ENCODE results near the gene CACNA1C.

DNA sequence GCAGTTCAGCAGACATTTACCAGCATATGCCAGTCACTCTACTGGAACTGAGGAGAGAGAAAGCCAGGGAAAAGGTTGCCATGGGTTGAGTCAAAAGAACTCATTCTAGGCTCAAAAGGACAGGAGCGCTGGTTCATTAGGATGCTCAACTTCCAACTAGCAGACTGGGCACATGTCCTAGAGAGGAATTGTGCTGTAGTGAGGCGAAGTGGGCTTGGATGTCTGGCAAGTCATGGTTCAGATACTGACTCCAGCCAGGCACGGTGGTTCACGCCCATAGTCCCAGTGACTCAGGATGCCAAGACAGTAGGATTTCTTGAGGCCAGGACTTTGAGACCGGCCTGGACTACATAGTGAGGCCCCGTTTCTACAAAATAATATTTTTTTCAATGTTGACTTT, 281.5 kb downstream of the CACNA1C start:
- TF ChIP-seq, protein P1, sequence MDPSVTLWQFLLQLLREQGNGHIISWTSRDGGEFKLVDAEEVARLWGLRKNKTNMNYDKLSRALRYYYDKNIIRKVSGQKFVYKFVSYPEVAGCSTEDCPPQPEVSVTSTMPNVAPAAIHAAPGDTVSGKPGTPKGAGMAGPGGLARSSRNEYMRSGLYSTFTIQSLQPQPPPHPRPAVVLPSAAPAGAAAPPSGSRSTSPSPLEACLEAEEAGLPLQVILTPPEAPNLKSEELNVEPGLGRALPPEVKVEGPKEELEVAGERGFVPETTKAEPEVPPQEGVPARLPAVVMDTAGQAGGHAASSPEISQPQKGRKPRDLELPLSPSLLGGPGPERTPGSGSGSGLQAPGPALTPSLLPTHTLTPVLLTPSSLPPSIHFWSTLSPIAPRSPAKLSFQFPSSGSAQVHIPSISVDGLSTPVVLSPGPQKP (IDR thresholded peaks at IDR 0.05; ENCODE audit: borderline replicate concordance, low read depth, low read length) = no peak
- TF ChIP-seq, protein P2, sequence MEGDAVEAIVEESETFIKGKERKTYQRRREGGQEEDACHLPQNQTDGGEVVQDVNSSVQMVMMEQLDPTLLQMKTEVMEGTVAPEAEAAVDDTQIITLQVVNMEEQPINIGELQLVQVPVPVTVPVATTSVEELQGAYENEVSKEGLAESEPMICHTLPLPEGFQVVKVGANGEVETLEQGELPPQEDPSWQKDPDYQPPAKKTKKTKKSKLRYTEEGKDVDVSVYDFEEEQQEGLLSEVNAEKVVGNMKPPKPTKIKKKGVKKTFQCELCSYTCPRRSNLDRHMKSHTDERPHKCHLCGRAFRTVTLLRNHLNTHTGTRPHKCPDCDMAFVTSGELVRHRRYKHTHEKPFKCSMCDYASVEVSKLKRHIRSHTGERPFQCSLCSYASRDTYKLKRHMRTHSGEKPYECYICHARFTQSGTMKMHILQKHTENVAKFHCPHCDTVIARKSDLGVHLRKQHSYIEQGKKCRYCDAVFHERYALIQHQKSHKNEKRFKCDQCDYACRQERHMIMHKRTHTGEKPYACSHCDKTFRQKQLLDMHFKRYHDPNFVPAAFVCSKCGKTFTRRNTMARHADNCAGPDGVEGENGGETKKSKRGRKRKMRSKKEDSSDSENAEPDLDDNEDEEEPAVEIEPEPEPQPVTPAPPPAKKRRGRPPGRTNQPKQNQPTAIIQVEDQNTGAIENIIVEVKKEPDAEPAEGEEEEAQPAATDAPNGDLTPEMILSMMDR (conservative IDR thresholded peaks at IDR 0.05; ENCODE audit: low read depth, low read length) = no peak
- no peak for TF ChIP-seq FOS (IDR thresholded peaks at IDR 0.05; ENCODE audit: low read depth, low read length)
- no peak for TF ChIP-seq SMC3 (IDR thresholded peaks at IDR 0.05; ENCODE audit: low read depth, low read length)
- no peak for TF ChIP-seq POLR2A (IDR thresholded peaks at IDR 0.05; ENCODE audit: low read depth, low read length)
- TF ChIP-seq BHLHE40 (IDR thresholded peaks at IDR 0.05; ENCODE audit: low read depth, low read length) = no peak
- TF ChIP-seq RFX5 (IDR thresholded peaks at IDR 0.05; ENCODE audit: low read depth, low read length) = no peak

Measured in IMR-90 (cell line).